B cell (primary cell): ENCODE data around the gene RUFY4. TPM values are rescaled to one million over a fixed set of nuclear protein-coding genes. Genes with fewer than 3 reads are reported as not detected.
"Not testable (repeated sequence)": the region's sequence is repeated elsewhere in the genome, so short reads cannot be mapped to it uniquely, and the experiment has no call there.

ENCODE experiments used
- ATAC-seq: fragments of 200-7000 bp; cut with Tn5 transposase; one replicate; pipeline ENCODE4 v1.10.0; 2021; ENCODE audit warnings: low read depth, mild to moderate bottlenecking, moderate number of reproducible peaks, moderate library complexity
- CTCF ChIA-PET: fragments of 350-600 bp; sonication (Branson Sonifier 250); formaldehyde crosslinking; loops from one replicate; lab custom pipeline; 2021; ENCODE audit warnings: antibody characterized with exemption, inconsistent platforms; lab: Charles Lee
- POLR2A ChIA-PET: fragments of 350-600 bp; sonication (Branson Sonifier 250); formaldehyde crosslinking; loops from one replicate; lab custom pipeline; 2021; ENCODE audit warnings: antibody characterized with exemption; lab: Charles Lee
- DNase-seq: peaks from one replicate; pipeline ENCODE4 v3.0.0; 2013
- H2AFZ ChIP-seq: 2 replicates; pipeline ENCODE4 v1.6.1; 2012; ENCODE audit warnings: mild to moderate bottlenecking, low read depth, low read length; ENCODE audit not compliant: insufficient read depth, poor library complexity, severe bottlenecking
- H3K27ac ChIP-seq, 2 donors: 1 replicate in 1 of 2; 2 replicates in 1 of 2; pipeline ENCODE4 v1.5.1; 2012 to 2013; ENCODE audit warnings: low read length in 2 of 2, mild to moderate bottlenecking in 2 of 2, moderate library complexity in 1 of 2
- H3K27me3 ChIP-seq, 4 experiments: fragments of 200-600 bp in 1 of 4; sonication (generic) in 1 of 4; replicated peaks in 1 of 4; 1 replicate in 2 of 4; 2 replicates in 2 of 4; pipeline versions ENCODE4 v1.6.1 to v1.7.0; 2013 to 2016; ENCODE audit warnings: low read length in 3 of 4, mild to moderate bottlenecking in 2 of 4, mixed read lengths in 1 of 4, moderate library complexity in 1 of 4; ENCODE audit not compliant: insufficient read depth in 4 of 4, control insufficient read depth in 3 of 4; ENCODE audit errors: control extremely low read depth in 1 of 4
- H3K36me3 ChIP-seq, 2 experiments: replicated peaks in 1 of 2; 1 replicate in 1 of 2; 2 replicates in 1 of 2; pipeline versions ENCODE4 v1.6.1 to v1.7.1; 2013; ENCODE audit warnings: low read length in 1 of 2; ENCODE audit not compliant: insufficient read depth in 2 of 2, control insufficient read depth in 1 of 2; ENCODE audit errors: control extremely low read depth in 1 of 2, extremely low read depth in 1 of 2
- H3K4me1 ChIP-seq, 2 donors: fragments of 200-600 bp in 1 of 2; sonication (generic) in 1 of 2; 1 replicate in 1 of 2; 2 replicates in 1 of 2; pipeline versions ENCODE4 v1.5.1 to v1.6.1; 2013 to 2017; ENCODE audit warnings: low read length in 2 of 2; ENCODE audit not compliant: control insufficient read depth in 2 of 2, insufficient read depth in 2 of 2
- H3K4me2 ChIP-seq: replicated peaks from 2 replicates; pipeline ENCODE3; 2012; ENCODE audit warnings: mild to moderate bottlenecking, low read depth, low read length; ENCODE audit not compliant: poor library complexity, severe bottlenecking
- H3K4me3 ChIP-seq, 5 experiments: fragments of 200-600 bp in 1 of 5; sonication (generic) in 1 of 5; 1 replicate in 3 of 5; 2 replicates in 2 of 5; pipeline versions ENCODE4 v1.5.1 to v1.7.0; 2011 to 2016; ENCODE audit warnings: low read length in 4 of 5, mild to moderate bottlenecking in 4 of 5, low read depth in 2 of 5, control low read depth in 1 of 5, moderate library complexity in 1 of 5; ENCODE audit not compliant: insufficient read depth in 1 of 5; ENCODE audit errors: control extremely low read depth in 1 of 5, extremely low read depth in 1 of 5
- H3K79me2 ChIP-seq: fragments of 200-600 bp; sonication (generic); one replicate; pipeline ENCODE4 v1.6.0; 2016; ENCODE audit warnings: low read length; ENCODE audit not compliant: control insufficient read depth, insufficient read depth
- H3K9ac ChIP-seq: fragments of 200-600 bp; sonication (generic); 2 replicates; pipeline ENCODE4 v1.6.1; 2017; ENCODE audit warnings: mild to moderate bottlenecking, low read length, moderate library complexity
- H3K9me3 ChIP-seq, 3 donors: one replicate each; pipeline versions ENCODE4 v1.6.1 to v1.7.1; 2013; ENCODE audit warnings: low read length in 2 of 3; ENCODE audit not compliant: control insufficient read depth in 2 of 3, insufficient read depth in 1 of 3; ENCODE audit errors: control extremely low read depth in 1 of 3
- H4K20me1 ChIP-seq: 2 replicates; pipeline ENCODE4 v1.6.0; 2012; ENCODE audit warnings: mild to moderate bottlenecking, low read length; ENCODE audit not compliant: insufficient read depth, control insufficient read depth, poor library complexity, severe bottlenecking
- H3K27ac Mint-ChIP-seq: one replicate; pipeline ENCODE4 v1.8.0; 2021; ENCODE audit warnings: mixed read lengths
- H3K27me3 Mint-ChIP-seq: one replicate; pipeline ENCODE4 v1.8.0; 2021; ENCODE audit warnings: mixed read lengths
- H3K4me1 Mint-ChIP-seq: one replicate; pipeline ENCODE4 v1.8.0; 2021; ENCODE audit warnings: mixed read lengths
- H3K4me3 Mint-ChIP-seq: one replicate; pipeline ENCODE4 v1.8.0; 2021; ENCODE audit warnings: mixed read lengths
- H3K9me3 Mint-ChIP-seq: one replicate; pipeline ENCODE4 v1.8.0; 2022; ENCODE audit warnings: mixed read lengths; ENCODE audit not compliant: insufficient read depth
- CTCF ChIP-seq: fragments of 200-600 bp; IDR thresholded peaks from one replicate; pipeline ENCODE4 v1.8.0; 2022; ENCODE audit warnings: antibody characterized with exemption, mild to moderate bottlenecking
- WGBS: methylation state at CpG from one replicate; pipeline ENCODE4 v1.1.5; 2013; ENCODE audit warnings: missing lambda C conversion rate; ENCODE audit not compliant: insufficient coverage; 5-methylcytosine and 5-hydroxymethylcytosine counted together
- intact Hi-C: fragments of 100-400 bp; cut with micrococcal nuclease; formaldehyde crosslinking; loops from one replicate; pipeline ENCODE4 v1.10.0; 2022
- polyA plus RNA-seq: library from polyadenylated mRNA; depleted of rRNA; stranded (reverse); fragments of >200 nt; gene quantifications from 2 replicates; pipeline ENCODE4 v1.2.3, GENCODE V29; 2012
- total RNA-seq, 2 donors: library from RNA; stranded (reverse); fragments of 120-200 nt in 1 of 2; gene quantifications; 1 replicate in 1 of 2; 2 replicates in 1 of 2; pipeline versions ENCODE4 v1.2.3 to v1.2.4, GENCODE V29; 2013 to 2022

RUFY4 gene
- total and polyA plus RNA-seq, 2 donors (not counting 1 experiment from before 2014, with no cell fraction given): 0.34 TPM; not detected in 1

- H4K20me1 ChIP-seq, H3K9me3 Mint-ChIP-seq, H3K4me1 Mint-ChIP-seq, intact Hi-C loops, H3K27ac ChIP-seq, POLR2A ChIA-PET, H3K9me3 ChIP-seq, H3K79me2 ChIP-seq, H3K36me3 ChIP-seq: not testable (repeated sequence)
- Histone ChIP-seq H3K4me3 (peak overlapping the region in 4 of 5 experiments; percentile 22 to 50 (median 38)), H3K4me2 (peak overlapping the region; percentile 79), H3K27me3 (peaks cover 0 to 11% (median 5%) of the 10 kb centered on the region in 4 experiments), H2AFZ (peak overlapping the region; percentile 68), H3K9ac (peak overlapping the region; percentile 55), H3K4me1 (peaks cover 6 to 16% of the 10 kb centered on the region in 2 donors)
- peak; percentile 70 for TF ChIP-seq CTCF
- peak; percentile 71 for DNase-seq
- ATAC-seq: peak; percentile 93
- 26% methylated on average over 8 of the region's 24 CpGs for WGBS
- Mint-ChIP-seq H3K27me3 (peaks cover 22% of the 10 kb centered on the region), H3K4me3 (peak overlapping the region; percentile 81), H3K27ac (peak overlapping the region; percentile 65)
- CTCF ChIA-PET: interaction anchor here (0.7 to 8.6 kb wide), 2 partner anchors 13 to 247 kb away, joined by 3 to 74 read pairs; no protein-coding TSS in a partner anchor
Measured at GRCh38 chr2:218034497-218035213, 34.4 kb upstream of the RUFY4 start.

GRCh38 chr2:218035463-218036100 is 33.5 kb upstream of the RUFY4 start:
- H3K9me3 Mint-ChIP-seq: no peaks in the 10 kb centered on the region
- H3K4me3 Mint-ChIP-seq: no peak overlapping the region
- ATAC-seq (no peak), DNase-seq (no peak)
- Histone ChIP-seq H3K27ac (no peak overlapping the region), H3K4me2 (no peak overlapping the region), H3K36me3 (no peaks in the 10 kb centered on the region), H3K4me3 (no peak overlapping the region), H3K27me3 (peaks cover 0 to 14% (median 6%) of the 10 kb centered on the region in 4 experiments), H2AFZ (peak overlapping the region; percentile 68), H3K9me3 (no peaks in the 10 kb centered on the region), H3K79me2 (no peaks in the 10 kb centered on the region), H4K20me1 (no peaks in the 10 kb centered on the region), H3K4me1 (peaks cover 6 to 16% of the 10 kb centered on the region in 2 donors), H3K9ac (no peak overlapping the region)
- POLR2A ChIA-PET: no interaction called here
- no peak for TF ChIP-seq CTCF
- no peak overlapping the region for H3K27ac Mint-ChIP-seq
- CTCF ChIA-PET: interaction anchor here (8.6 kb wide), 1 partner anchor 248 kb away, joined by 74 read pairs; no protein-coding TSS in a partner anchor
- intact Hi-C loops: no loop called here
- 78% methylated on average over 8 of the region's 12 CpGs for WGBS
- peaks cover 29% of the 10 kb centered on the region for H3K27me3 Mint-ChIP-seq
- H3K4me1 Mint-ChIP-seq: peaks cover 9% of the 10 kb centered on the region
